MCF 10A (cell line): Measurements from ENCODE around the gene MT4. TPM values are rescaled to one million over a fixed set of nuclear protein-coding genes. Genes with fewer than 3 reads are reported as not detected.

Experiments
- BruUV-seq: library from RNA; stranded (reverse); fragments of 400-500 nt; replicated peaks from 2 replicates; lab custom pipeline; 2021; lab: Mats Ljungman, UMichigan
- CTCF ChIA-PET: fragments of 300-600 bp; sonication (Branson Sonifier 250); formaldehyde crosslinking; extraction: SDS; loops from one replicate; lab custom pipeline; 2021; ENCODE audit warnings: antibody characterized with exemption, inconsistent platforms; lab: Yijun Ruan, JAX
- POLR2A ChIA-PET: fragments of 300-600, 350-650 bp; sonication (Branson Sonifier 250); formaldehyde crosslinking; extraction: SDS; loops from one replicate; lab custom pipeline; 2020; ENCODE audit warnings: antibody characterized with exemption, inconsistent platforms; lab: Yijun Ruan, JAX
- DNase-seq: peaks from one replicate; pipeline ENCODE4 v3.0.0-alpha.2; 2018; ENCODE audit not compliant: unreplicated experiment
- H3K27ac Mint-ChIP-seq: one replicate; pipeline ENCODE4 v1.8.0; 2022; ENCODE audit warnings: mild to moderate bottlenecking, low read depth, mixed read lengths; ENCODE audit not compliant: unreplicated experiment
- H3K27me3 Mint-ChIP-seq: one replicate; pipeline ENCODE4 v1.8.0; 2022; ENCODE audit warnings: mixed read lengths; ENCODE audit not compliant: insufficient read depth, unreplicated experiment
- H3K36me3 Mint-ChIP-seq: one replicate; pipeline ENCODE4 v1.8.0; 2022; ENCODE audit warnings: mild to moderate bottlenecking, moderate library complexity, mixed read lengths; ENCODE audit not compliant: insufficient read depth, unreplicated experiment
- H3K4me1 Mint-ChIP-seq: one replicate; pipeline ENCODE4 v1.8.0; 2022; ENCODE audit warnings: mixed read lengths; ENCODE audit not compliant: insufficient read depth, unreplicated experiment
- H3K4me3 Mint-ChIP-seq: one replicate; pipeline ENCODE4 v1.8.0; 2022; ENCODE audit warnings: mild to moderate bottlenecking, moderate library complexity, mixed read lengths; ENCODE audit not compliant: unreplicated experiment
- H3K9me3 Mint-ChIP-seq: one replicate; pipeline ENCODE4 v1.8.0; 2022; ENCODE audit warnings: mixed read lengths; ENCODE audit not compliant: unreplicated experiment
- intact Hi-C: fragments of 100-400 bp; cut with micrococcal nuclease; formaldehyde crosslinking; loops from 2 replicates; pipeline ENCODE4 v1.14.1; 2022
- total RNA-seq: library from RNA; stranded (reverse); gene quantifications from 2 replicates; pipeline ENCODE4 v1.2.3, GENCODE V29; 2022
- TF ChIP-seq, protein P1 (sequence below): fragments of 200-600 bp; IDR thresholded peaks from one replicate; pipeline ENCODE4 v1.8.0; 2022; ENCODE audit warnings: antibody characterized with exemption, mild to moderate bottlenecking; ENCODE audit not compliant: unreplicated experiment

The MT4 gene
- total RNA-seq, 1 experiment from 2014 or later = not detected

DNA sequence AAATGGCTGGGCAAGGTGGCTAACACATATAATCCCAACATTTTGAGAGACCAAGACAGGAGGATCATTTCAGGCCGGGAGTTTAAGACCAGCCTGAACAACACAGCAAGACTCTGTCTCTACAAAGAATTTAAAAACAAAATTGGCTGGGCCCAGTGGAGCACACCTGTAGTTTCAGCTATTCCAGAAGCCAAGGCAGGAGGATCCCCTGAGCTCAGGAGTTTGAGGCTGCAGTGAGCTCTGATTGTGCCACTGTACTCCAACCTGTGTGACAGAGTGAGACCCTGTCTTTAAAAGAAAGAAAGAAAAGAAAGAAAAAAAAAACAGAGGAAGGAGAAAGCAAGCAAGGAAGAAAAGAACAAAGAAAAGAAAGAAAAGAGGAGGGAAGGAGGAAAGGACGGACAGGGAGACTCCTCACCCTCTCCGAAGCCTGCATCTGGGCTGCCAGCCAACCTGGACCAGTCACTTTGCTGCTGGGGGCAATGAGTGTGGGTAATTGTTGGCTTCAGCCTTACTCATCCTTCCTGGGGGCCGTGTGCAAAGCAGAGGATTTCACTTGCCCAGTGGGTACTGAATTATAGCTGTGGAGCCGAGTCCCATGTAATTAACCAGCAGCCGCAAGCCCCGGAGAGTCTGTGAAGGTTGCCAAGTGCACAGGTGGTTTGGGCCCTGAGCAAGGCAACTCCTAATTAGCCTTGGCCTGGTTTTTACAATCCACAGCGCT, 6.7 kb upstream of the MT4 start:
- Mint-ChIP-seq H3K4me1 (peaks cover 7% of the 10 kb centered on the region), H3K27ac (no peak overlapping the region), H3K9me3 (peaks cover 7% of the 10 kb centered on the region), H3K27me3 (peaks cover 11% of the 10 kb centered on the region), H3K4me3 (no peak overlapping the region), H3K36me3 (no peaks in the 10 kb centered on the region)
- BruUV-seq = no TSS peak
- ChIA-PET POLR2A (interaction anchor here (0.6 to 1.0 kb wide), 2 partner anchors 19 to 36 kb away, joined by 4 to 5 read pairs; no protein-coding TSS in a partner anchor), CTCF (interaction anchor here (0.7 to 1.2 kb wide), 2 partner anchors 13 to 591 kb away, joined by 3 read pairs; no protein-coding TSS in a partner anchor)
- DNase-seq = peak; percentile 93
- intact Hi-C loops = no loop called here
- TF ChIP-seq, protein P1, sequence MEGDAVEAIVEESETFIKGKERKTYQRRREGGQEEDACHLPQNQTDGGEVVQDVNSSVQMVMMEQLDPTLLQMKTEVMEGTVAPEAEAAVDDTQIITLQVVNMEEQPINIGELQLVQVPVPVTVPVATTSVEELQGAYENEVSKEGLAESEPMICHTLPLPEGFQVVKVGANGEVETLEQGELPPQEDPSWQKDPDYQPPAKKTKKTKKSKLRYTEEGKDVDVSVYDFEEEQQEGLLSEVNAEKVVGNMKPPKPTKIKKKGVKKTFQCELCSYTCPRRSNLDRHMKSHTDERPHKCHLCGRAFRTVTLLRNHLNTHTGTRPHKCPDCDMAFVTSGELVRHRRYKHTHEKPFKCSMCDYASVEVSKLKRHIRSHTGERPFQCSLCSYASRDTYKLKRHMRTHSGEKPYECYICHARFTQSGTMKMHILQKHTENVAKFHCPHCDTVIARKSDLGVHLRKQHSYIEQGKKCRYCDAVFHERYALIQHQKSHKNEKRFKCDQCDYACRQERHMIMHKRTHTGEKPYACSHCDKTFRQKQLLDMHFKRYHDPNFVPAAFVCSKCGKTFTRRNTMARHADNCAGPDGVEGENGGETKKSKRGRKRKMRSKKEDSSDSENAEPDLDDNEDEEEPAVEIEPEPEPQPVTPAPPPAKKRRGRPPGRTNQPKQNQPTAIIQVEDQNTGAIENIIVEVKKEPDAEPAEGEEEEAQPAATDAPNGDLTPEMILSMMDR = no peak

DNA sequence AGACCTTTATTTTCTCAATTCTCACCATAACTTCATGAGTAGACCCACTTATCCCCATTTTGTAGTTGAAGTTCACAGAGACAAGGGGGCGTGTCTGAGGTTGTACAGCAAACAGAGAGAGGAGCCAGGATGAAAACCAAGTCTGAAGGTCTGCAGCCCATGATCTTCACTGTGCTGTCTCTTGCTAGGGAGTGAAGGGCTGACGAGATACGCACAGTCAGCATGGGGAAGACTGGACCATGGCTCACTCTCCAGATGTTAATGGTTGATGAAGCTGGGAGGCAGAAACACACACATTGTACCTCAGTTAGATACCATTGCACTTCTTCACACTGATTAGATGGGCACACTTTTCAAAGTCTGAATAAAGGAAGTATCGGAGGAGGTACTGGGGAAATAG, 5.8 kb upstream of the MT4 start:
- Mint-ChIP-seq H3K4me1 (peaks cover 7% of the 10 kb centered on the region), H3K27ac (no peak overlapping the region), H3K9me3 (peaks cover under 1% of the 10 kb centered on the region), H3K36me3 (no peaks in the 10 kb centered on the region), H3K27me3 (peaks cover 3% of the 10 kb centered on the region), H3K4me3 (no peak overlapping the region)
- TF ChIP-seq, protein P1 = no peak
- ChIA-PET CTCF (no interaction called here), POLR2A (no interaction called here)
- no peak for DNase-seq
- no TSS peak for BruUV-seq
- intact Hi-C loops = no loop called here

DNA sequence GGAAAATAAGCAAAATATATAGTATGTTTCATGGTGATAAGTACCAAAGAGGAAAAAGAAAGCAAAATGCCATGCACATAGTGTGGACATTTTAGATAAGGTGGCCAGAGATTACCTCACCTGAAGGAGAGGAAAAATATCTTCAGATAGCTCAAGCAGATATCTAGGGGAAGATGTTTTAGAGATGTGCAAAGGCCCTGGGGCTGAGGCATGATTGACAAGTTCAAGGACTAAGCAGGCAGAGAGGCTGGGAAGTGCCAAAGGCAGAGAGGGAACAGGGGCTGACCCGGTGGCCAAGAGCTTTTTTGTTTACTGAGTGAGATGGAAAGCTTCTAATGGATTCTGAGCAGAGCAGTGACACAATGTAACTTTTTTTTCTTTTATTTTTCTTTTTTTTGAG, 4.4 kb upstream of the MT4 start:
- Mint-ChIP-seq H3K36me3 (no peaks in the 10 kb centered on the region), H3K9me3 (no peaks in the 10 kb centered on the region), H3K27ac (no peak overlapping the region), H3K4me1 (peaks cover 7% of the 10 kb centered on the region), H3K27me3 (no peaks in the 10 kb centered on the region), H3K4me3 (no peak overlapping the region)
- TF ChIP-seq, protein P1 = no peak
- intact Hi-C loops = no loop called here
- POLR2A ChIA-PET = interaction anchor here (1.3 kb wide), 1 partner anchor 41 kb away, joined by 3 read pairs; no protein-coding TSS in a partner anchor
- no TSS peak for BruUV-seq
- DNase-seq = no peak
- CTCF ChIA-PET = interaction anchor here (1.2 kb wide), 1 partner anchor 16 kb away, joined by 6 read pairs; no protein-coding TSS in a partner anchor

DNA sequence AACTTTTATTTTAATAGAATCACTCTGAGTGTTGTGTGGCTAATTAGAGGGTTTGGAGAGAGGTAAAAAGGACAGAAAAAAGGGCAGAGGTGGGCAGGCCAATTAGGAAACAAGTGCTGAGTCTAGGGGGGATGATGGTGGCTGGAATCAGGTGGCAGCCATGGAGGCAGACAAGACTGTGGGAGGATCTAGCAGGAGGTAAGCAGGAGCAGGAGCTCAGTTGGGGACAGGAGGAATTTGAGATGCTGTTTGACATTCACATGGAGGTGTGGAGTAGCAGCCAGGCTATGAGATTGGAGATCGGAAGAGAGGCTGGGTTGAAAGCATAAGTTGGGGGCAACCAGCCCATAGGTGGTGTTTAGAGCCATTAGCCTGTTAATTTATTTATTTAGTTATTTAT, 3.7 kb upstream of the MT4 start:
- CTCF ChIA-PET = interaction anchor here (0.6 to 0.8 kb wide), 3 partner anchors 47 to 533 kb away, joined by 3 to 4 read pairs (median 3); no protein-coding TSS in a partner anchor
- no TSS peak for BruUV-seq

More for the DNA sequence above, 3.7 kb upstream of the MT4 start:
- Mint-ChIP-seq H3K9me3 (no peaks in the 10 kb centered on the region), H3K27me3 (peaks cover 3% of the 10 kb centered on the region), H3K4me3 (no peak overlapping the region), H3K36me3 (no peaks in the 10 kb centered on the region), H3K27ac (no peak overlapping the region), H3K4me1 (peaks cover 7% of the 10 kb centered on the region)
- TF ChIP-seq, protein P1 = no peak
- no peak for DNase-seq
- POLR2A ChIA-PET = interaction anchor here (1.3 kb wide), 1 partner anchor 42 kb away, joined by 3 read pairs; no protein-coding TSS in a partner anchor
- intact Hi-C loops = no loop called here
